ENCODE measurements around the gene PDCD4.

GRCh38 chr10:110897184-110897583, 25.5 kb downstream of the PDCD4 start:
- no peak for TF ChIP-seq CTCF (IDR thresholded peaks at IDR 0.05; ENCODE audit: extremely low read depth in 1 of 2, insufficient read depth in 1 of 2, low read depth in 1 of 2, low read length in 2 of 2)
- TF ChIP-seq EZH2 (IDR thresholded peaks at IDR 0.05; ENCODE audit: borderline replicate concordance, low read depth, low read length, severe bottlenecking) = no peak
- TF ChIP-seq, protein P1, sequence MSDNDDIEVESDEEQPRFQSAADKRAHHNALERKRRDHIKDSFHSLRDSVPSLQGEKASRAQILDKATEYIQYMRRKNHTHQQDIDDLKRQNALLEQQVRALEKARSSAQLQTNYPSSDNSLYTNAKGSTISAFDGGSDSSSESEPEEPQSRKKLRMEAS (IDR thresholded peaks at IDR 0.05; ENCODE audit: insufficient read depth, insufficient read length) = no peak
- no peak for TF ChIP-seq POLR2A (IDR thresholded peaks at IDR 0.05; ENCODE audit: low read depth, low read length)
- TF ChIP-seq MYC (IDR thresholded peaks at IDR 0.05; ENCODE audit: low read depth, low read length) = no peak
- no peak for TF ChIP-seq GATA2 (IDR thresholded peaks at IDR 0.05; ENCODE audit: insufficient read depth, insufficient read length, low read depth, low read length)
- no peak for TF ChIP-seq JUN (IDR thresholded peaks at IDR 0.05; ENCODE audit: borderline replicate concordance, insufficient read depth, insufficient read length, low read depth)
- no peak for TF ChIP-seq POLR2AphosphoS5 (IDR thresholded peaks at IDR 0.05; ENCODE audit: insufficient read depth, low read depth, low read length)
- TF ChIP-seq FOS (IDR thresholded peaks at IDR 0.05; ENCODE audit: borderline replicate concordance, insufficient read depth, low read length) = no peak

All from endothelial cell of umbilical vein (primary cell).